NCI-H146 (cell line): Measurements from ENCODE around the gene C1orf105.
"Not testable (repeated sequence)": the region's sequence is repeated elsewhere in the genome, so short reads cannot be mapped to it uniquely, and the experiment has no call there.

Experiments used
- DNase-seq: peaks from one replicate; lab custom pipeline; 2025; lab: John Stamatoyannopoulos, UW

C1orf105 gene

GRCh38 chr1:172489847-172490246 lies 69.4 kb downstream of the C1orf105 start:
- DNase-seq = no peak

- no peak for DNase-seq
Observed at GRCh38 chr1:172492421-172492820, 71.9 kb downstream of the C1orf105 start.

DNA sequence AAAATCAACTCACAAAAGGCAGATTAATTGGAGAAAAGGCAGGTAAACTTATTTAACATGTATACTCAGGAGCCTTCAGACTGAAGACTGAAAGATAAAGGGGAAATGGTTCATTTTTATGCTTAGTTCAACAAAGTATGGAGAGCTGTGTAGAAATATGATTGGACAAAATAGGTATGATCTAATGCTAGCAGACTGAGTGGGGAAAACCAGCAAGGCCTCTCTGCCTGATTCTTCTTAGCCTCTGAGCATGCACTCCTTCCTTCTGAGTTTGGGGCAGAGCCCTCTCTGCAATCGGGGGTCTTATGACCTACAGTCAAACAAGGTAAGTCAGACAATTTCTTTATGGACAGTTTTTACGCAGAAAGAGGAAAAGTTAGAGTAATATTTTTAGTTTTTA lies 73.7 kb downstream of the C1orf105 start:
- no peak for DNase-seq

- DNase-seq = not testable (repeated sequence)
Observed at GRCh38 chr1:172496127-172496526, 75.6 kb downstream of the C1orf105 start.

DNA sequence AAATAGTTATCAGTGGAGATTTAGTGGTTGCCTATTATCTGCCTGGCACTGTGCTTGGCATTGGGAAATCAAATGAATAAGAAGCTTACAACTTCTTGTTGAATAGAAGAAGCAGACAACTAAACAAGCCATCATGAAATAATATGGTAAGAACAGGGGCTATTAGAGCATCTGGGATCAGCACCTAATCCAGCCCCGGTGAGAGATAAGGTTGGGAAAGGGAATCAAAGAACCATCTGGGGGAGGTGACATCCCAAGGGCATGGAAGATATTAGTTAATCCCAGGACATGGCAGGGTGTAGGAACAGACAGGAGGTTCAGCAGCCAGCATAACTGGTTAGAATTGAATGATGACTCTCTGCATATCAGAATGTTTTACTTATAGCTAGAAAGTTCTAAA lies 76.2 kb downstream of the C1orf105 start:
- DNase-seq = no peak

DNA sequence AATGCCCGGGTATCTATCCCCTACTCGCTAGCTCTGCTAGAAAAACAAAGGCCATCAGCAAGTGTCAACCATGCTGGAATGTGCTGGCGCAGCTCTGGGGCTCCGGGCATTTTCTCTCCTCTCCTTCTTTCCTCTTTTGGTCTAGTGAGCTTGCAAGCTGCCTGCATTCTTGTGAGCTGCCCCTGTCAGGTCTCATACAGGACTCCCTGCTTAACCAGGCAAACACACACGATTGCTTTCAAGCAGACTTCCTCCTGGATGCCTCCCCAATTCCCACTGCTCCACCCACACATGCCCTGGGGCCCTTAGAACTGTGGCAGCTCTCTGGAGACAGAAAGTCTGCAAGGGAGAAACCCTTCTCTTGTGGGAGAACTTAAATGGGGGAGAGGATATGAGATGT lies 76.7 kb downstream of the C1orf105 start:
- no peak for DNase-seq

DNA sequence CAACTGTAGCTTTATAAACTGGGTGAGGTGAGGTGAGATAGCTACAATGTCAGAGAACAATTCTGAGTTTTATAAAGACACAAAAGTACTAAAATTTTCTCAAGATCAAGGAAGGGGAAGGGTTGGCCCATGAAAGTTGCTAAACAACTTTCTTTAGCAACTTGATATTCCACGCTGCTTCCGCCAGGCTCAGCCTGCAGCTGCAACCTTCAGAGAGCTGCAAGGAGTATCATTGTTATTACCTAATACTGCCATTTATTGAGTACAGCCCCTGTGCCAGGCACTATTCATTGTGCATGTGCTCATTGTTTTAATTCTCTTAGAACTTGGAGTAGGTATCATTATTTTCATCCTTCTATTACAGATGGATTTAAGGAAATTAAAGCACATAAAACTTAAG lies 78.4 kb downstream of the C1orf105 start:
- no peak for DNase-seq

DNA sequence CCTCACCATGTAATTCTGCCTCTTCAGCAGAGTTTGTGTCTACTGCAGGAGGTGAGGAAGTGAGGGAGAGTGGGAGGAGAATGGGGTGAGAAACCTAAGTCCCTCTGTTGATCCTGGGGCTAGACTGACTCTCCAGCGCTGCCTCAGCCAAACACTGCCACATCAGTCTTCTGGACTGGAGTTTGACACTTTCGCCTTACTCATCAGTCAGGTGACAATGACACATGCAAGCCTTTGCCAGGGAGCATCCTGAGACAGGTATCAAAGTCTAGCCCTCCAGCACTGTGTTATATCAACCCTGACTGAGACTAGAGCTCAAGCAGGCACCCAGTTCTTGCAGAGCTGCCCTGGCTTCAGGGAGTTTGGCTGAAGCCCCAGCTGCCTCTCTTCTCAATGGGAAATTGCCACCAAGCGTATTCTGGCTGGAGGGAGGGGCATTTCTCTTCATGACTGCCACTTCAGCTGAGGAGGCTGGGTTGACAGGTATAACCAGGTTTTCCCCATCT lies 79.2 kb downstream of the C1orf105 start:
- no peak for DNase-seq

GRCh38 chr1:172500207-172500606 lies 79.7 kb downstream of the C1orf105 start:
- no peak for DNase-seq

GRCh38 chr1:172507741-172508140 lies 87.3 kb downstream of the C1orf105 start:
- DNase-seq = no peak

- DNase-seq = no peak
Observed at GRCh38 chr1:172510479-172510878, 90.0 kb downstream of the C1orf105 start.

- DNase-seq = no peak
Observed at GRCh38 chr1:172512591-172512990, 92.1 kb downstream of the C1orf105 start.

- DNase-seq = no peak
Observed at GRCh38 chr1:172513479-172513878, 93.0 kb downstream of the C1orf105 start.

- DNase-seq = no peak
Observed at GRCh38 chr1:172514108-172514507, 93.6 kb downstream of the C1orf105 start.

GRCh38 chr1:172515436-172515835 lies 95.0 kb downstream of the C1orf105 start:
- DNase-seq = no peak

- no peak for DNase-seq
Observed at GRCh38 chr1:172515927-172516326, 95.4 kb downstream of the C1orf105 start.

DNA sequence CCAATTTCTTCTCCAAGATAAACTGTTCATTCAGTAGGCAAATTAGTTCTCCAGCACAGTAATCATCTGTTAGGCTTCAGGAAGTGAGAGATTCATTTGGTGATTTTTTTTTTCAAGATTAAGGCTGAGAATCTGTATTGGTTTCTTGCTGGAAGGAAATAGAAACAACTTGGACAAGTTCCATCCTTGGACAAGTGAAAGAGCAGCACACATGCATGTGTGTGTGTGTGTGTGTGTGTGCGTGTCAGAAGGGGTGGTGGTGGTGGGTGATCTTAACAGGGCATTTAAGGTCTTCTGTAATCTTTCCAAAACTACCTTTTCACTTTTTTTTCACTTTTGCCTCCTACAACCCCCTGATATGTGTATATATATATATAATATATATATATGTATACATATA lies 96.6 kb downstream of the C1orf105 start:
- DNase-seq = no peak

GRCh38 chr1:172517545-172517944 lies 97.1 kb downstream of the C1orf105 start:
- DNase-seq = no peak
